GM19324 (cell line): ENCODE results near the gene ERBB2.
A peak's percentile ranks its signal among the peaks of the same experiment; 100 is the strongest.
"Not testable (repeated sequence)": the region's sequence is repeated elsewhere in the genome, so short reads cannot be mapped to it uniquely, and the experiment has no call there.

Source experiments
- ATAC-seq: cut with Tn5 transposase; IDR thresholded peaks from one replicate; pipeline ENCODE4 v1.9.1; 2021; ENCODE audit warnings: mild to moderate bottlenecking, moderate library complexity; ENCODE audit not compliant: unreplicated experiment, low FRiP score

The ERBB2 gene

DNA sequence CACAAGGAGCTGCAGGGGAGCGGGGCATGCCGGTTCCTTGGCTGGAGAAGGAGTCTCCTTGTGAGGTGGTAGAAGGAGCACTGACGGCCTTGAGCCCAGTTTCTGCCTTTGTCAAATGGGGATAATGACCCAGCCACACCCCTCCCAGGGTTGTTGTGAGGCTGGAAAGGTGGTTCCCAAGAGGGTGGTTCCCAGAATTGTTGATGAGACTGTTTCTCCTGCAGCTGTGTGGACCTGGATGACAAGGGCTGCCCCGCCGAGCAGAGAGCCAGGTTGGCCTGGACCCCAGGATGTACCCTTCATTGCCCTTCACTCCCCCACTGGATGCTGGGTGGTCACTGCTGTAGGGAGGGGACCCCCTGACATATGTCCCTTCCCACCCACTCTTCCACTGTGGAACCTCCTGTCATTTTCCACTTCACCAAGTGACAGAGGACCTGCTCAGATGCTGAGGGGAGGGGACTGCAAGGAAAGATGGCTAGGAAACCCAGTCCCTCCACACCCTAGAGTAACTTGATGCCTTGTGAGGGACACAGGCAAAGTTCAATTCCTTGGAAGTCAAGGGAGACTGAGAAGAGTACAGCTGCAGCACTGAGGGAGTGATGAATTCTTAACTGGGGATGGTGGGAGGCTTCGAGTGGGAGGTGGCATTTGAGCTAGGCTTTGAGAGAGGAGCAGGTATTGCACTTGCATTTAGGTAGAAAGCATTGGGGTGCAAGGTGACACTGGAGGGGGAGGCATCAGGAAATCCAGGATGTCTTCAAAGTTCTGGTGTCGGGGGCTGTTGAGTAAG, 19.9 kb downstream of the ERBB2 start:
- no peak for ATAC-seq

DNA sequence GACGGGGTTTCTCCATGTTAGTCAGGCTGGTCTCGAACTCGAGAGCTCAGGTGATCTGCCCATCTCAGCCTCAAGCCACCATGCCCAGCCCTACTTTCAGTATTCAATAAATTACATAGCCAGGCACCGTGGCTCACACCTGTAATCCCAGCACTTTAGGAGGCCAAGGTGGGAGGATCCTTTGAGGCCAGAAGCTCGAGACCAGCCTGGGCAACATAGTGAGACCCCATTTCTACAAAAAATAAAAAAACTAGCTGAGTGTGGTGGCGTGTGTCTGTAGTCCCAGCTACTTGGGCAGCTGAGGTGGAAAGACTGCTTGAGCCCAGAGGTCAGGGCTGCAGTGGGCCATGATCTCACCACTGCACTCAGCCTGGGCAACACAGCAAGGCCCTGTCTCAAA, 22.2 kb downstream of the ERBB2 start:
- no peak for ATAC-seq

DNA sequence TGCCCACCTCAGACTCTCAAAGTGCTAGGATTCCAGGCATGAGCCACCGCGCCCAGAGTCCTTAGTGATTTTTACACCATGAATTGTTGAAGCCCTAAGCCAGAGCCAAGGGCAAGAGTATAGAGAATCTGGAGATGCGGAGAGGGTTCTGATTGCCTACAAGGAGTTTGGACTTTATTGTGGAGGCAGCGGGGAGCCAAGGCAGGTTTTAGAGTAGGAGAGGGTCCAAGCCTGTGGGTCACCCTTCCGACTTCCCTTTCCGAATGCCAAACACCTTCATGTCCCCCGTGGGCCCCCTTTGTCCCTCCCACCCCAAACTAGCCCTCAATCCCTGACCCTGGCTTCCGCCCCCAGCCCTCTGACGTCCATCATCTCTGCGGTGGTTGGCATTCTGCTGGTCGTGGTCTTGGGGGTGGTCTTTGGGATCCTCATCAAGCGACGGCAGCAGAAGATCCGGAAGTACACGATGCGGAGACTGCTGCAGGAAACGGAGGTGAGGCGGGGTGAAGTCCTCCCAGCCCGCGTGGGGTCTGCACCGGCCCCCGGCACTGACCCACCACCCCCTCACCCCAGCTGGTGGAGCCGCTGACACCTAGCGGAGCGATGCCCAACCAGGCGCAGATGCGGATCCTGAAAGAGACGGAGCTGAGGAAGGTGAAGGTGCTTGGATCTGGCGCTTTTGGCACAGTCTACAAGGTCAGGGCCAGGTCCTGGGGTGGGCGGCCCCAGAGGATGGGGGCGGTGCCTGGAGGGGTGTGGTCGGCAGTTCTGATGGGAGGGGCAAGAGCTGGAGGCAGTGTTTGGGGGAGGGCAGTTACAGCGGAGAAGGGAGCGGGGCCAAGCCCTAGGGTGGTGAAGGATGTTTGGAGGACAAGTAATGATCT, 23.3 kb downstream of the ERBB2 start:
- ATAC-seq: no peak

DNA sequence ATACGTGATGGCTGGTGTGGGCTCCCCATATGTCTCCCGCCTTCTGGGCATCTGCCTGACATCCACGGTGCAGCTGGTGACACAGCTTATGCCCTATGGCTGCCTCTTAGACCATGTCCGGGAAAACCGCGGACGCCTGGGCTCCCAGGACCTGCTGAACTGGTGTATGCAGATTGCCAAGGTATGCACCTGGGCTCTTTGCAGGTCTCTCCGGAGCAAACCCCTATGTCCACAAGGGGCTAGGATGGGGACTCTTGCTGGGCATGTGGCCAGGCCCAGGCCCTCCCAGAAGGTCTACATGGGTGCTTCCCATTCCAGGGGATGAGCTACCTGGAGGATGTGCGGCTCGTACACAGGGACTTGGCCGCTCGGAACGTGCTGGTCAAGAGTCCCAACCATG, 24.9 kb downstream of the ERBB2 start:
- no peak for ATAC-seq

- ATAC-seq: not testable (repeated sequence)
Measured at GRCh38 chr17:39725923-39726322, 26.1 kb downstream of the ERBB2 start.

DNA sequence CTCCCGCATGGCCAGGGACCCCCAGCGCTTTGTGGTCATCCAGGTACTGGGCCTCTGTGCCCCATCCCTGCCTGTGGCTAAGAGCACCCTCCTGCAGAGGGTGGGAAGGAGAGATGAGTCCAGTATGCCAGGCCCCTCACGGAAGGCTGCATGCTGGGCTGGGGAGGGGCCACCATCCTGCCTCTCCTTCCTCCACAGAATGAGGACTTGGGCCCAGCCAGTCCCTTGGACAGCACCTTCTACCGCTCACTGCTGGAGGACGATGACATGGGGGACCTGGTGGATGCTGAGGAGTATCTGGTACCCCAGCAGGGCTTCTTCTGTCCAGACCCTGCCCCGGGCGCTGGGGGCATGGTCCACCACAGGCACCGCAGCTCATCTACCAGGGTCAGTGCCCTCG, 26.8 kb downstream of the ERBB2 start:
- no peak for ATAC-seq

DNA sequence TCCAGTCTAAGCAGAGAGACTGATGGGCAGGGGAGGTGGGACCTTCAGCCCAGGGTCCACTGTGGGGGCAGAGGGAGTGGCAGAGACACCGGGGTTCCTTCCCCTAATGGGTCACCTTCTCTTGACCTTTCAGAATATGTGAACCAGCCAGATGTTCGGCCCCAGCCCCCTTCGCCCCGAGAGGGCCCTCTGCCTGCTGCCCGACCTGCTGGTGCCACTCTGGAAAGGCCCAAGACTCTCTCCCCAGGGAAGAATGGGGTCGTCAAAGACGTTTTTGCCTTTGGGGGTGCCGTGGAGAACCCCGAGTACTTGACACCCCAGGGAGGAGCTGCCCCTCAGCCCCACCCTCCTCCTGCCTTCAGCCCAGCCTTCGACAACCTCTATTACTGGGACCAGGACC, 27.7 kb downstream of the ERBB2 start:
- no peak for ATAC-seq

GRCh38 chr17:39729280-39729851, 29.5 kb downstream of the ERBB2 start:
- no peak for ATAC-seq

GRCh38 chr17:39730095-39730921, 30.4 kb downstream of the ERBB2 start, which contains the start of gene MIEN1:
Gene MIEN1, minus strand, starts transcription at chr17:39730532. Its CDS starts 37 bp downstream, at chr17:39730495.
- peak; percentile 93 for ATAC-seq

DNA sequence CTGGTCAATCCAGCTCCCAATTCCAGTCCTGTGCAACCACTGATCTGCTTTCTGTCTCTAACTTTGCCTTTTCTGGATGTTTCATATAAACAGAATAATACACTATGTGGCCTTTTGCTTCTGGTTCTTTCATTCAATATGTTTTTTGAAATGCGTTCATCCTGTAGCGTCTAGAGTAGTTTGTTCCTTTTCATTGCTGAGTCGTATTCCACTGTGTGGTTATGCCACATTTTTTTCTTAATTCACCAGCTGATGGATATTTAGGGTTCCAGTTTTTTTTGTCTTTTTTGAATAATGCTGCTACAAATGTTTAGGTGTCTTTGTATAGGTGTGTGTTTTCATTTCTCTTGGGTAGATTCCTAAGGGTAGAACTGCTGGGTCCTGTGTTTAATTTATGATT, 32.7 kb downstream of the ERBB2 start:
- ATAC-seq: no peak

- ATAC-seq: no peak
Measured at GRCh38 chr17:39735882-39736281, 36.0 kb downstream of the ERBB2 start.

GRCh38 chr17:39736319-39737165, 36.7 kb downstream of the ERBB2 start:
- ATAC-seq: no peak

DNA sequence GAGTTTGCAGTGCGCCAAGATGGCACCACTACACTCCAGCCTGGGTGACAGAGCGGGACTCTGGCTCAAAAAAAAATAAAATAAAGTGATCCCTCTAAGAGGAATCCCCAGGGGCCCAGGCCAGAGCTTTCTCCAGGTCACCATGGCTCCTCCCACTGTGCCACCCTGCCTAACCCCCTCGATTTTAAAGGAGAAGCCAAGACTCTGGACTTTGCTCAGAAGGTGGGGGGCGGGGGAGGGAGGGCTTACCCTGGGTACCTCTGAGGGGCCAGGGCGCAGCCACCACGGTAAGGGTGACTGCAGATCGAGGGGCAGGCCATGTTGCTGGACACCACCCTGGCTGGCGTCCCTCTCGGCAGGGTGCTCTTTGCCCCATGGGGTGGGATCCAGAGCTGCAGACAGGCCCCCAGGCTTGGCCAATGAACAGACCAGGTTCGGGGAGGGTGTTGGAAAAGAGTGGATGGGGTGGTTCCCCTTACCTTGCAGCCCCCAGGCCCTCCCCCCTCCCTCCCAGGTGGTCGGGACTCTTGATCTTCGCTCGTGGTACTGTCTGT, 37.4 kb downstream of the ERBB2 start:
- no peak for ATAC-seq

GRCh38 chr17:39737760-39738567, 38.1 kb downstream of the ERBB2 start, which contains the start of gene GRB7:
Gene GRB7, plus strand, starts transcription at chr17:39737938. Its CDS starts 4,364 bp downstream, at chr17:39742302.
- no peak for ATAC-seq

DNA sequence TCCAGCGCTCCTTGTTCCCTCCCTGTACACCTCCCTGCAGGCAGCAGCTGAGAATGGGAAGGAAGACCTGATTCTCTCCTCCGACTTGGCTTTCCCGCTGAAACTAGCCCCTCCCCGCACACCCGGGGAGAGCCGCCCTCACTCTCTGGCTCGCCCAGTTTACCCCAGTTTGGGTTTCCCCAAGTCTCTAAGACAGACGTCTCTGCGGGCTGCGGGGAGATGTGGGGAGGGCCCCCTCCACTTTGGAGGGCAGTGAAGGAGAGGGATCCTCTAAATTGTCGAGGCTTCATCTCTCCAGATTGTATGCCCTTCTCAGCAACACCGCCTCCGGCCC, 38.7 kb downstream of the ERBB2 start:
- ATAC-seq: no peak

DNA sequence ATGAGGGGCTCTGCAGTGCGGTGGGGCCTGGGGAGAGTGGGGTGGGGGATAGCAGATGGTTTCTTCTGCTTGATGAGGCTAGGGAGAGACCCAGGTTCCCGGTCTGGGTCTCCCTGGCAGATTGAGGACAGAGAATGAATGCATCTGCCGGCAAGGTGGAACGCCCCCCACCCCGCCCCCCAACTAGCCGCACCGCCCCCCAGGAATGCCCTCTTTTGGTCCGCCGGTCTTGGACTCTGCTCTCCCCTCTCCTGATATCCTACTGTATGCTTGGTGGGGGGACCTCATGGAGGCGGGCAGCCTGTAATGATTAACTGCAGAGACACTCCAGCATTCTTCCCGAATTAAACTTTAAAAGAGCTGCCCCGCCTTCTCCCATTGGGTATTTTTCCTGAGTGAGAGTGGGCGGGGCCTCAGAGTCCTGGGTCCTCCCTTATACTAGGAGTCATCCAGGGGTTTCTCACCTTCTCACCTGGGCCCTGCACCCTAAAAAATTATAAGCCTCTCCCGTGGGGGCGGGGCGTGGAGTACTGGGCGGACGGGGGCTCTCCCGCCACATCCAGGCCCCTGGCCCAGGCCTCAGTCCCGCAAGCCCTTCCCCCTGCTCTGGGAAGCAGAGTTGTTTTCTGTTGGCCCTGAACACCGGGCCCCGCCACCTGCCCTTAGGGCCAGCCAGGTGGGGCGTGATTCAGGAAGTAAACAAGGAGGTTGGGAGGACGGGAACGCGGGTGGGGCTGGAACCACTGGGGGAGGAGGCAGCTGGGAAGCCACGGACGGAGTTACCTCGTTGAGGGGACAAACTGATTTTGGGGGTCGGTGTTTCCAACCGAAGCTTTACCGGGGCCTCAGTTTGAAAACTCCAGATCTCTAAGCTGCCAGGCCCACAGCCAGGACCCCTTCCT, 39.4 kb downstream of the ERBB2 start:
- no peak for ATAC-seq

GRCh38 chr17:39739885-39740356, 40.1 kb downstream of the ERBB2 start:
- no peak for ATAC-seq
